ENCODE results near the gene NRG3.

The NRG3 gene

GRCh38 chr10:82883603-82884002, 1008.6 kb downstream of the NRG3 start:
- DNase-seq (ENCODE audit: low read depth in 2 of 2, low spot score in 1 of 2) = no peak

DNA sequence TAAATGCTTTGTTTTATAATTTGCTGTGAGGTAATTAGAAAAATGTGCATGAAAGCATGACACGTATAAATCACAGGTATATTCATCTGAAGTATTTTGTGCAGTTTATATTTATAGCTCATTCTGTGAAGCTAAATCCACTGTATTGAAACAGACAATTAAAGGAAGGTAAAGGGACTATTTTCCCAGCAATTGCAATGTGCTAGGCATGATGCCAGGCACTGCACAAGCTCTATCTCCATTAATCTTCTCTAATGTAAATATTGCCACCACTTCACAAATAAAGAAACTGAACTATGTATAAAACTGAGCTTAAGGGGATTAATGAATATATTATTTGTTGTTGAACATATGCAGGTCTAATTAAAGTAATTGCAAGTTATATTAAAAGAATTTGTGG, 1012.5 kb downstream of the NRG3 start:
- DNase-seq (ENCODE audit: low read depth in 2 of 2, low spot score in 1 of 2) = no peak

GRCh38 chr10:82888809-82889455, 1013.9 kb downstream of the NRG3 start:
- no peak for DNase-seq (ENCODE audit: low read depth in 2 of 2, low spot score in 1 of 2)

DNA sequence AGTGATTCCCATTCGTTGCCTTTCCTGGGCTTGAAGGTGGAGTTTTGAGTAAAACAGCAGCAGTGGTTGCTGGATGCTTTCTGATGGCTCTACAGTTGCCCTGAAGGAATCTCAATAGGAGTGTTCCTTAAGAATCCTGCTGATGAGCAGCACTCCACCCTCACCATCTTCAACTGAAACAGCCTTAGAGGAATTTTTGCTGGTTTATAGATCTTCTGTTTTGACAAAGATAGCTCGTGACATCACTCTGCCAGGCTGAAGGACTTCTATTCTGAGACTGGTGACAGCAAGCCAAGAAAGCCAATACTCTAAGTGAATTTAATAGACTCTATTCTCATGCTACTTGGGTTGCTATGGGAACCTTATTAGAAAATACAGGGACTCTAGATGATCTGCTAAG, 1014.7 kb downstream of the NRG3 start:
- DNase-seq (ENCODE audit: low read depth in 2 of 2, low spot score in 1 of 2) = no peak

GRCh38 chr10:82890573-82890972, 1015.6 kb downstream of the NRG3 start:
- DNase-seq (ENCODE audit: low read depth in 2 of 2, low spot score in 1 of 2) = no peak

DNA sequence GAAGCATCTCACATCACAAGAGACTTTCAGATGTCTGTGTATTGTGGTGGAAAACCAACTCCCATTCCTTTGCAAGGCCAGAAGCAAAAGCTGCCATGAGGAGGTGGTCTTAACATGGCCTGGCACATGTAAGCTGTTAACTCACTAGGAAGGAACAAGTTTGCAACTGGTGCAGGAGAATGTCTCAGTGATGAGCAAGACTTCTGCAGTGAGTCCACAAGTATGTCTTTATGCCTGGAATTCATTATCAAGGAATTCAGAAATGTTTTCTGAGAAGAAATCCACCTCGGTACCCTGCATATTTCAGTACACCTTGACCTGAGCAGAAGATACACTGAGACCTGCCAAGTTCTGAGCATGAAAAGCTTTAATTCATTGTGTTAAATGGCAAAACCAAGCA, 1033.1 kb downstream of the NRG3 start:
- DNase-seq (ENCODE audit: low read depth in 2 of 2, low spot score in 1 of 2) = no peak

DNA sequence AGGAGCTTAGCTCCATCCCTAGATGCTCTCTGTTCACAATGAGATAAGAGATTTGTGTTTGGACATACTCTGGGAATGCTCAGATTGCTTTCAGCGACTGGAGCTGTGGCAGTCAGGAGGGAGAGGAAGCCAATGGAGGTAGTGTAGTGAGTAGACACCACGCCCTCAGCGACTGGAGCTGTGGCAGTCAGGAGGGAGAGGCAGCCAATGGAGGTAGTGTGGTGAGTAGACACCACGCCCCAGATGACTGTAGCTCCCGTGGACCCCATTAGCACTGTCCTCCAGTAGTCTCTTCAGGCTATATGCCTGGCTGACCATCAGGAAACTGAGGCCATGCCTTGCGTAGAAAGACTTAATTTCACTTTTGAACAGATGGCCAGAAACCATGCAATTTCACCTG, 1033.8 kb downstream of the NRG3 start:
- DNase-seq (ENCODE audit: low read depth in 2 of 2, low spot score in 1 of 2) = no peak

- no peak for DNase-seq (ENCODE audit: low read depth in 2 of 2, low spot score in 1 of 2)
Observed at GRCh38 chr10:82910301-82910700, 1035.3 kb downstream of the NRG3 start.

DNA sequence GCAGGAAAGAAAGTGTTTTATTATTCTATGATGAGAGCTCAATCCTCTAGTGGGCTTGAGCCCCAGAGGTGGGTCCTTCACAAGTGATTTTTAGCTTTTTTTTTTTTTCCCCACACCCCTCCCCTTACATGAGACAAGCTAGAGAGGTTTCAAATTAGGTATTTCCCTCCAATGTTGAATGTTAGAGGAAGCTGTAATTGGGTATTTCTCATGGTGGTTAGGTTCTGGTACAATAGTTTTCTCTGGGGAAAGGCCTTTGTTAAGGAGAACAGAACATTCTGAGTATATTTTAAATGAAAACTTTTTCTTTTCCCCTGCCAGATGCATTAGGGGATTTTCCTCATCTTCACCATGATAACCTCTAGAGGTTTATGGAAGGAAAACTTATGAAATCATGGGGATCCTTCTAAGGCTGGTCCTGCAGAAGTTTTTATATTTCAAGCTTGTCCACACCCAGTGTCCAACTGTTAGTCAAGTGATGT, 1039.7 kb downstream of the NRG3 start:
- no peak for DNase-seq (ENCODE audit: low read depth in 2 of 2, low spot score in 1 of 2)

GRCh38 chr10:82916941-82917340, 1041.9 kb downstream of the NRG3 start:
- no peak for DNase-seq (ENCODE audit: low read depth in 2 of 2, low spot score in 1 of 2)

- no peak for DNase-seq (ENCODE audit: low read depth in 2 of 2, low spot score in 1 of 2)
Observed at GRCh38 chr10:82918022-82918421, 1043.0 kb downstream of the NRG3 start.

DNA sequence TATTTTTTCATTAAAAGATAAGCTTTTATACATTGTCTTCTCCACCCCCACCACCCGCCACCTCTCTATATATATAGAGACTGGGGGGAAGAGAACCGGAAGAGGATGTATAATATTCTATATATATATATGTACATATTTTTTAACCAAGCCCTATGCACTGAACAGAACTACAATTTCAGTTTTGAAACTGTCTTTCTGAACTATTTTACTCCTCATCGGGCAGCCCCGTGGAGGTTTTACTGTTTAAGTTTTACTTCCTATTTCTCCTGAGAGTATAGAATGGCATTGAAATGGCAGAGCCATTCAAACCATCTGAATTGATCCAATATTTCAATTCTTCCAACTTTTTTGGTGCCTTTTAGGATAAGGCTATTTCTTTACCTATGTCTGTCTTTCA, 1047.1 kb downstream of the NRG3 start:
- no peak for DNase-seq (ENCODE audit: low read depth in 2 of 2, low spot score in 1 of 2)

DNA sequence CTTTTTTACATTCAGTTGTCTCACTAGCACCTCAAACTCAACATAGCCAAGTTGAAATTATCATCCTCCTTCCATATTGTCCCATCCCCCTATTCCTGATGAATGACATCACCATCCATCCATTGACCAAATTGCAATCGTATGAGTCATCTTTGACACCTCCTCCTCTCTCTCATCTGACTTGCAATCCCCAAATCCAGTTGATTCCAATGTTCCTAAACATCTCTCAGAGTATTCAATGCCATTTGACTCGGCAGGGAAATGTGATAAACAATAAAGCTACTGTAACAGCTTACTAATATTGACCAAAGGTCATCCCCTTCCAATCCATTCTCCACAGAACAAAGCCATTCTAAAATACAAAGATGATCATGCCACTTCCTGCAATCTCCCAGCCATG, 1047.8 kb downstream of the NRG3 start:
- DNase-seq (ENCODE audit: low read depth in 2 of 2, low spot score in 1 of 2) = no peak

- DNase-seq (ENCODE audit: low read depth in 2 of 2, low spot score in 1 of 2) = no peak
Observed at GRCh38 chr10:82924711-82925110, 1049.7 kb downstream of the NRG3 start.

GRCh38 chr10:82925547-82925946, 1050.6 kb downstream of the NRG3 start:
- DNase-seq (ENCODE audit: low read depth in 2 of 2, low spot score in 1 of 2) = no peak

DNA sequence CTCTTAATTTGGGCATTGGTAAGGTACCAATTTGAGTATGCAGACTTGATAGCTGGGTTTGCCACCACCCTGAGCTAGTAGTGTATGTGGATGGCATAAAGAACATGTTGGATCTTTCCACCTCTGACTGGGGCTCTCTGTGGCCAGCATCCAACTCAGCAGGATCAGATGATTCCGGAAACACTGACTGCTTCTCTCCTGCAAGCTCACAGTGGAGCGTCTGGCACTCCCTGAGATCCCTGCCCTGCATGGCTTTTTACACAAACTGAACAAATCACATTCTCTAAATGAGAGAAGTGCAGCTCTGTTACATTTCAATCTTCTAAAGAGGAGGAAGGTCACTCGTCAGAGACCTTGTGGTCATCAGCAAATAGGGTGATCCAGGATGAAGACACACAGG, 1057.5 kb downstream of the NRG3 start:
- DNase-seq (ENCODE audit: low read depth in 2 of 2, low spot score in 1 of 2) = no peak

- no peak for DNase-seq (ENCODE audit: low read depth in 2 of 2, low spot score in 1 of 2)
Observed at GRCh38 chr10:82934429-82934828, 1059.4 kb downstream of the NRG3 start.

- DNase-seq (ENCODE audit: low read depth in 2 of 2, low spot score in 1 of 2) = no peak
Observed at GRCh38 chr10:82934947-82935346, 1060.0 kb downstream of the NRG3 start.

GRCh38 chr10:82938331-82938730, 1063.3 kb downstream of the NRG3 start:
- no peak for DNase-seq (ENCODE audit: low read depth in 2 of 2, low spot score in 1 of 2)

- no peak for DNase-seq (ENCODE audit: low read depth in 2 of 2, low spot score in 1 of 2)
Observed at GRCh38 chr10:82942286-82943099, 1067.5 kb downstream of the NRG3 start.

GRCh38 chr10:82943142-82943541, 1068.1 kb downstream of the NRG3 start:
- no peak for DNase-seq (ENCODE audit: low read depth in 2 of 2, low spot score in 1 of 2)

DNA sequence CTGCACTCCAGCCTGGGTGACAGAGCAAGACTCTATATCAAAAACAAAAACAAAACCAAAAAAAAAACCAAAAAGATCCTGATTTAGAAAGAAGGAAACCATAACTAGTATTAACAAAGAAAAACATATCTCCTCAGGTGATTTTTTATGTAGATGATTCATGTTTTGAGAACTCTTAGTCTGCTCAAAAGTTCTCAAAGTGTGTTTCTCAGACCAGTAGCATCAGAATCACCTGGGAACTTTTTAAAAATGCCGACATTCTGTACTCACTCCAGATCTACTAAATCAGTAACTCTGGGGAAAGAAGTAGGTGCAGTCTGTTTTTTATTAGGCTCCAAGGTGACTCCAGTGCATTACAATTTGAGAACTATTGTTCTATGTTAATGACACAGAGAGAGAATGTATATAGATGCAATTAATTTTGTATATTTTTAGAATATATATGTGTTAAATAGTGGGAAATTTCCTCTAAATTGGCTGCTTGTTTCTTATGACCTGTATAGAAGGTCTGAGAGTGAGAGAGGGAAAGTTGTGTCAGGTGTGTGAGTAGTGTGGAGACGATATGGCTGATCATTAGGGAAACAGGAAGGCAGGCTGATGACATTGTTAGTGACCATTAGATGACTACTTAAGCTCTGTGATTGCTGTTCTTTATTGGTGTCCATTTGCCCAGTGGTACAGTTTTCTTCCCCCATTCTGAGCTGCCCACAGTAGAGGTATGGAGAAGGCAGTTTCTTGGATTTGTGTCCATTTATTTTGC, 1075.0 kb downstream of the NRG3 start:
- DNase-seq (ENCODE audit: low read depth in 2 of 2, low spot score in 1 of 2) = no peak

All from stimulated activated CD8-positive, alpha-beta memory T cell treated with anti-CD3 and anti-CD28 coated beads, Interleukin-4, amount 100 ng/mL, for 4 hours (primary cell).